OCI-LY1 (cell line): Measurements from ENCODE around the gene PAX8.

Experiments used
- EZH2 ChIP-seq: fragments of 200-600 bp; sonication (generic), shearing (Covaris generic); IDR thresholded peaks from 2 replicates; pipeline ENCODE4 v1.8.0; 2017; ENCODE audit warnings: borderline replicate concordance, mixed run types, mild to moderate bottlenecking, antibody characterized with exemption, low read length, moderate library complexity, mixed read lengths
- TF ChIP-seq, protein P1 (sequence below): fragments of 200-600 bp; sonication (generic), shearing (Covaris generic); IDR thresholded peaks from 2 replicates; pipeline ENCODE4 v1.5.1; 2017; ENCODE audit warnings: mild to moderate bottlenecking, antibody characterized with exemption, low read length, moderate library complexity, mixed read lengths

DNA sequence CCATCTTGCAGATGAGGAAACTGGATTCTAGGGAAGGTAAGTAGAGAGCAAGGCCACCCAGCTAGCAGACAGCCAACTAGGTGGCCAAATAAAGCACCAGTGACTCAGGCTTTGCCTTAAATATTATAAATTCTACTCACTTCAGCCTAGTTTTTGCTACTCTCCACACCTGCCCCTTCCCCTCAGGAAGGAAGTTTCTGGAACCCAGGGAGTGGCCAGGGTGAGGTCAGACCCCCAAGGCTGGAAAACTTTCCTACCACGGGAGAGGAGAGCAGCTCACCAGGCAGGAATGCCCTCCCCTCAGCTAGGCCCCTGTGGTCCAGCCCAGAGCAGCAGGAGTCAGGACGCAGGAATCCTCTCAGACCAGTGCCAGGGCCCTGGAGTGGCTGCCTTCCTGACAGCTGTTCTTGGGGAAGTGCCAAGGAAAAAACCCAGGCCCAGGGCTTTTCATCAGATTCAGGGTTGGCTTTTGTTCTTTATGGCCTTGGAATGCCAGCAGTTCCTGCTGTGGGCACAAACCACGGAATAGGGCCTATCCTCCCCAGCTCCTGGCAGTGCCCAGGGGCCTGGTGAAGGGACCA lies 5.1 kb upstream of the PAX8 start:
- TF ChIP-seq, protein P1, sequence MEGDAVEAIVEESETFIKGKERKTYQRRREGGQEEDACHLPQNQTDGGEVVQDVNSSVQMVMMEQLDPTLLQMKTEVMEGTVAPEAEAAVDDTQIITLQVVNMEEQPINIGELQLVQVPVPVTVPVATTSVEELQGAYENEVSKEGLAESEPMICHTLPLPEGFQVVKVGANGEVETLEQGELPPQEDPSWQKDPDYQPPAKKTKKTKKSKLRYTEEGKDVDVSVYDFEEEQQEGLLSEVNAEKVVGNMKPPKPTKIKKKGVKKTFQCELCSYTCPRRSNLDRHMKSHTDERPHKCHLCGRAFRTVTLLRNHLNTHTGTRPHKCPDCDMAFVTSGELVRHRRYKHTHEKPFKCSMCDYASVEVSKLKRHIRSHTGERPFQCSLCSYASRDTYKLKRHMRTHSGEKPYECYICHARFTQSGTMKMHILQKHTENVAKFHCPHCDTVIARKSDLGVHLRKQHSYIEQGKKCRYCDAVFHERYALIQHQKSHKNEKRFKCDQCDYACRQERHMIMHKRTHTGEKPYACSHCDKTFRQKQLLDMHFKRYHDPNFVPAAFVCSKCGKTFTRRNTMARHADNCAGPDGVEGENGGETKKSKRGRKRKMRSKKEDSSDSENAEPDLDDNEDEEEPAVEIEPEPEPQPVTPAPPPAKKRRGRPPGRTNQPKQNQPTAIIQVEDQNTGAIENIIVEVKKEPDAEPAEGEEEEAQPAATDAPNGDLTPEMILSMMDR = no peak
- no peak for TF ChIP-seq EZH2
